SU-DHL-6 (cell line): Measurements from ENCODE around the gene C11orf68.

Source experiments
- H2AFZ ChIP-seq: fragments of 200-600 bp; sonication (generic); 2 replicates; pipeline ENCODE4 v1.6.1; 2014; ENCODE audit warnings: low read depth, mild to moderate bottlenecking, moderate library complexity, mixed read lengths, antibody characterized with exemption, low read length; ENCODE audit not compliant: severe bottlenecking
- H3F3A ChIP-seq: fragments of 200-600 bp; shearing (Covaris generic); 2 replicates; pipeline ENCODE4 v1.6.0; 2016; ENCODE audit warnings: antibody characterized with exemption, mild to moderate bottlenecking; ENCODE audit not compliant: insufficient read depth
- H3K27ac ChIP-seq: fragments of 200-600 bp; sonication (generic); 2 replicates; pipeline ENCODE4 v1.5.1; 2016; ENCODE audit warnings: low read depth, mild to moderate bottlenecking, low read length, moderate library complexity, mixed read lengths
- H3K27me3 ChIP-seq: fragments of 200-600 bp; sonication (generic), shearing (Covaris generic); 2 replicates; pipeline ENCODE4 v1.6.0; 2014; ENCODE audit warnings: mild to moderate bottlenecking, low read length
- H3K36me3 ChIP-seq: fragments of 200-600 bp; sonication (generic); 2 replicates; pipeline ENCODE4 v1.6.1; 2014; ENCODE audit warnings: mild to moderate bottlenecking, low read length, mixed read lengths
- H3K4me2 ChIP-seq: fragments of 300-600, 200-600 bp; shearing (Covaris generic), sonication (generic); 2 replicates; pipeline ENCODE4 v1.6.0; 2014; ENCODE audit warnings: low read length, low read depth, mild to moderate bottlenecking; ENCODE audit not compliant: poor library complexity, severe bottlenecking
- H3K4me3 ChIP-seq: fragments of 200-600 bp; sonication (generic); 2 replicates; pipeline ENCODE4 v1.5.1; 2014; ENCODE audit warnings: antibody characterized with exemption, low read length, mild to moderate bottlenecking, mixed read lengths; ENCODE audit not compliant: insufficient read depth, poor library complexity, severe bottlenecking
- H3K79me2 ChIP-seq: fragments of 200-600 bp; sonication (generic); 2 replicates; pipeline ENCODE4 v1.6.1; 2014; ENCODE audit warnings: mild to moderate bottlenecking, low read length, moderate library complexity; ENCODE audit not compliant: insufficient read depth
- H3K9ac ChIP-seq: fragments of 200-600 bp; sonication (generic); 2 replicates; pipeline ENCODE4 v1.7.0; 2014; ENCODE audit warnings: mild to moderate bottlenecking, low read length
- H3K9me2 ChIP-seq: fragments of 200-600 bp; sonication (generic); replicated peaks from 2 replicates; pipeline ENCODE4 v1.6.1; 2014; ENCODE audit warnings: low read length; ENCODE audit not compliant: insufficient read depth
- H3K9me3 ChIP-seq: fragments of 200-600 bp; sonication (generic); 2 replicates; pipeline ENCODE4 v1.6.1; 2014; ENCODE audit warnings: low read length, mixed read lengths; ENCODE audit not compliant: insufficient read depth
- H4K20me1 ChIP-seq: fragments of 200-600 bp; sonication (generic); 2 replicates; pipeline ENCODE4 v1.6.1; 2014; ENCODE audit warnings: low read depth, mild to moderate bottlenecking, antibody characterized with exemption, low read length, moderate library complexity, mixed read lengths
- EZH2phosphoT487 ChIP-seq: fragments of 200-600 bp; sonication (generic), shearing (Covaris generic); conservative IDR thresholded peaks from 2 replicates; pipeline ENCODE4 v1.6.1; 2018; ENCODE audit warnings: mild to moderate bottlenecking, antibody characterized with exemption, low read length, moderate library complexity, mixed read lengths
- TF ChIP-seq, protein P1 (sequence below): fragments of 200-600 bp; sonication (generic); IDR thresholded peaks from one replicate; pipeline ENCODE4 v1.5.1; 2017; ENCODE audit warnings: antibody characterized with exemption, mild to moderate bottlenecking, low read length, moderate library complexity; ENCODE audit not compliant: insufficient read depth, poor library complexity, severe bottlenecking

The C11orf68 gene

DNA sequence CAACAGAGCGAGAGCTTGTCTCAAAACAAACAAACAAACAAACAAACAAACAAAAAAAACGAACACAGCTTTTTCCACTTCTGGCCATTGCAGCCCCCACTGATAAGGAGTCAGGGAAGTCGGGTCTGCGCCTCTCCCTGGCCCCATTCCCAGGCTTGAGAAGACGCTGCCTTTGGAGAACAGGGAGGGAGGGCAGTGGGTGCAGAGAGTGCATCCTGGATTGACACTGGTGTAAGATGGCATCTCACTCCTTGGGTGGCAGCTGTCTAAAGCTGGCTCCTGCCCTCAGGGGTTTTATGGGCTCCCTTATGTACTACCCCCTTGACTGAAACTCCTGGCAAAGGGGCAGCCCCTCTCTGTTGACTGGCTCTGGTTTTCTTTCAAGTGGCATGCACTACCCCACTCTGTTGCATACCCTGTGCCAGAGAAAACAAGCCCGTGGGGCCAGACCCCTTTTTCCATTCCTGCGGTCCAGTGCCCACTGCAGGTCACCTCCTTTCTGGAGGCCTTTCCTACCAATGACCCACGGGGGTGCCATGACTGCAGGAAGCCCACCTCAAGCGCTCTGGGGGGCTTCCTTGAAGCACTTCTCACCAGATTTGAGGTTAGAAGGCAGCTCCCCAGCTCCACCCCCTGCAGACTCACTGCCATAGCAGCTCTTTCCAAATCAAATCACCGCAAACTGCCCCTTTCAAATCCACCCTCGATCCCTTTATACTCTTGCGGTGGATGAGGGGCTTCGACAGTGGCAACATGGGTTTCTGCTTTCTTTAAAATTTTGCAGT lies 13.1 kb upstream of the C11orf68 start:
- Histone ChIP-seq H3K36me3 (no peaks in the 10 kb centered on the region), H3K27me3 (no peaks in the 10 kb centered on the region), H3K79me2 (no peaks in the 10 kb centered on the region), H3F3A (no peaks in the 10 kb centered on the region), H3K9me2 (no peaks in the 10 kb centered on the region), H2AFZ (no peak overlapping the region), H3K4me2 (no peak overlapping the region), H3K9me3 (no peaks in the 10 kb centered on the region), H3K4me3 (no peak overlapping the region), H3K9ac (no peak overlapping the region), H3K27ac (no peak overlapping the region), H4K20me1 (no peaks in the 10 kb centered on the region)
- TF ChIP-seq, protein P1, sequence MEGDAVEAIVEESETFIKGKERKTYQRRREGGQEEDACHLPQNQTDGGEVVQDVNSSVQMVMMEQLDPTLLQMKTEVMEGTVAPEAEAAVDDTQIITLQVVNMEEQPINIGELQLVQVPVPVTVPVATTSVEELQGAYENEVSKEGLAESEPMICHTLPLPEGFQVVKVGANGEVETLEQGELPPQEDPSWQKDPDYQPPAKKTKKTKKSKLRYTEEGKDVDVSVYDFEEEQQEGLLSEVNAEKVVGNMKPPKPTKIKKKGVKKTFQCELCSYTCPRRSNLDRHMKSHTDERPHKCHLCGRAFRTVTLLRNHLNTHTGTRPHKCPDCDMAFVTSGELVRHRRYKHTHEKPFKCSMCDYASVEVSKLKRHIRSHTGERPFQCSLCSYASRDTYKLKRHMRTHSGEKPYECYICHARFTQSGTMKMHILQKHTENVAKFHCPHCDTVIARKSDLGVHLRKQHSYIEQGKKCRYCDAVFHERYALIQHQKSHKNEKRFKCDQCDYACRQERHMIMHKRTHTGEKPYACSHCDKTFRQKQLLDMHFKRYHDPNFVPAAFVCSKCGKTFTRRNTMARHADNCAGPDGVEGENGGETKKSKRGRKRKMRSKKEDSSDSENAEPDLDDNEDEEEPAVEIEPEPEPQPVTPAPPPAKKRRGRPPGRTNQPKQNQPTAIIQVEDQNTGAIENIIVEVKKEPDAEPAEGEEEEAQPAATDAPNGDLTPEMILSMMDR = no peak
- TF ChIP-seq EZH2phosphoT487 = no peak

- no peak overlapping the region for H3K9ac ChIP-seq
- H3K36me3 ChIP-seq = no peaks in the 10 kb centered on the region
- H3K4me3 ChIP-seq = no peak overlapping the region
- H3K27ac ChIP-seq = no peak overlapping the region
- H3K79me2 ChIP-seq = no peaks in the 10 kb centered on the region
- H3F3A ChIP-seq = no peaks in the 10 kb centered on the region
- no peaks in the 10 kb centered on the region for H3K9me2 ChIP-seq
- no peaks in the 10 kb centered on the region for H3K9me3 ChIP-seq
- TF ChIP-seq, protein P1 = no peak
- H4K20me1 ChIP-seq = no peaks in the 10 kb centered on the region
- H3K27me3 ChIP-seq = no peaks in the 10 kb centered on the region
- no peak overlapping the region for H2AFZ ChIP-seq
- H3K4me2 ChIP-seq = no peak overlapping the region
Observed at GRCh38 chr11:65928667-65929066, 9.8 kb upstream of the C11orf68 start.

DNA sequence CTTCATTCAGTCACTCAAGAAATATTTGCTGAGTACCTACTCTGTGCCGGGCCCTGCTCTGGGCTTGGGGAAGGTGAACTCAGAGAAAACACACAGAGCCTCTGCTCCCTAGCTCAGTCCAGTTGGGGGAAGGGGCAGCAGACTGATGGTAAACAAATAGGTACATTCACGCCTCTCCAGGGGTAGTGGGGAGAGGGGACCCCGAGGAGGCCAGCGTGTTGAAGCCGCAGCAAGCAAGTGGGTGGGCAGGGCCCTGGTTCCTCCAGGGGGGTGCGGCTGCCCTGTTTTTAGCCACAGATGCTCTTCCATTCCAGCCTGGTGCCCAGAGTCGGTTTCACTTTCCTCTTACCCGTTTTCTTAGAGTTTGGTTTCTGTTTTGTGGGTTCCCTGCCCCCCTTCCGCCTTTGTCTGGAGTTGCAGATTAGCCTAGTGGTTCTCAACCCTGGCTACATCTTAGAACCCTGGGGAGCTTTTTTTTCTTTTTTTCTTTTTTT lies 9.1 kb upstream of the C11orf68 start:
- Histone ChIP-seq H3K4me3 (no peak overlapping the region), H3K9ac (no peak overlapping the region), H3K4me2 (peak overlapping the region; percentile 24)

More for the DNA sequence above, 9.1 kb upstream of the C11orf68 start:
- Histone ChIP-seq H3K9me2 (no peaks in the 10 kb centered on the region), H3K27me3 (no peaks in the 10 kb centered on the region), H4K20me1 (no peaks in the 10 kb centered on the region), H3F3A (no peaks in the 10 kb centered on the region), H2AFZ (peak overlapping the region; percentile 19), H3K79me2 (no peaks in the 10 kb centered on the region), H3K9me3 (no peaks in the 10 kb centered on the region), H3K36me3 (no peaks in the 10 kb centered on the region), H3K27ac (no peak overlapping the region)
- TF ChIP-seq, protein P1 = no peak
- TF ChIP-seq EZH2phosphoT487 = no peak
